GM12878 (cell line): ENCODE measurements around the gene LUZP2. TPM values are rescaled to one million over a fixed set of nuclear protein-coding genes. Genes with fewer than 3 reads are reported as not detected.

ENCODE experiments used
- ATAC-seq: fragments of 200-7000 bp; cut with Tn5 transposase; 3 replicates; pipeline ENCODE4 v1.9.1; 2020; ENCODE audit warnings: mild to moderate bottlenecking, moderate library complexity
- BruUV-seq: library from RNA; stranded (reverse); fragments of 400-500 nt; replicated peaks from 2 replicates; lab custom pipeline; 2021; lab: Mats Ljungman, UMichigan
- CTCF ChIA-PET: fragments of 300-600 bp; sonication (Branson Sonifier 250); formaldehyde crosslinking; extraction: SDS; loops from one replicate; lab custom pipeline; 2021; ENCODE audit warnings: inconsistent platforms; lab: Yijun Ruan, JAX
- POLR2A ChIA-PET: fragments of 350-600 bp; formaldehyde crosslinking; extraction: SDS; loops from one replicate; lab custom pipeline; 2021; ENCODE audit warnings: inconsistent platforms; lab: Charles Lee
- RAD21 ChIA-PET: fragments of 300-600 bp; sonication (Branson Sonifier 250); formaldehyde crosslinking; loops from one replicate; lab custom pipeline; 2023; ENCODE audit warnings: antibody characterized with exemption; ENCODE audit not compliant: unreplicated experiment; lab: Charles Lee
- SMC1A ChIA-PET: fragments of 300-600 bp; sonication (Branson Sonifier 250); formaldehyde crosslinking; loops from one replicate; lab custom pipeline; 2023; ENCODE audit not compliant: unreplicated experiment, uncharacterized antibody; lab: Charles Lee
- DNase-seq: peaks from one replicate; pipeline ENCODE4 v3.0.0-alpha.2; 2011; ENCODE audit warnings: low read depth, low spot score
- FAIRE-seq: peaks from 3 replicates; lab custom pipeline; 2011; peaks lifted over from hg19 to GRCh38; lab: Jason Lieb, UNC
- H2AFZ ChIP-seq: 2 replicates; pipeline ENCODE4 v1.6.0; 2011; ENCODE audit warnings: low read depth, low read length, control low read depth; ENCODE audit not compliant: control insufficient read depth
- H3K27ac ChIP-seq: 2 replicates; pipeline ENCODE4 v1.5.1; 2011; ENCODE audit warnings: control low read depth; ENCODE audit not compliant: control insufficient read depth, insufficient read depth
- H3K27me3 ChIP-seq, 2 experiments: replicated peaks in 1 of 2; 2 replicates each; pipeline versions ENCODE4 v1.6.0 to v1.6.1; 2011; ENCODE audit warnings: low read length in 1 of 2; ENCODE audit not compliant: control insufficient read depth in 2 of 2, insufficient read depth in 2 of 2
- H3K36me3 ChIP-seq, 2 experiments: 2 replicates each; pipeline ENCODE4 v1.5.1; 2011; ENCODE audit warnings: low read length in 1 of 2; ENCODE audit not compliant: control insufficient read depth in 2 of 2, insufficient read depth in 2 of 2
- H3K4me1 ChIP-seq: 2 replicates; pipeline ENCODE4 v1.6.1; 2011; ENCODE audit warnings: mild to moderate bottlenecking, low read length, moderate library complexity, mixed read lengths; ENCODE audit not compliant: control insufficient read depth, insufficient read depth
- H3K4me2 ChIP-seq: 2 replicates; pipeline ENCODE4 v1.6.0; 2011; ENCODE audit warnings: control low read depth; ENCODE audit not compliant: control insufficient read depth, insufficient read depth
- H3K4me3 ChIP-seq: fragments of 200-600 bp; sonication (generic); 2 replicates; pipeline ENCODE4 v1.5.1; 2016
- H3K79me2 ChIP-seq: 2 replicates; pipeline ENCODE4 v1.6.0; 2011; ENCODE audit warnings: low read length; ENCODE audit not compliant: control insufficient read depth, insufficient read depth
- H3K9ac ChIP-seq: 2 replicates; pipeline ENCODE4 v1.8.0; 2011; ENCODE audit warnings: low read length, control low read depth, mixed read lengths; ENCODE audit not compliant: control insufficient read depth, insufficient read depth
- H3K9me3 ChIP-seq: replicated peaks from 3 replicates; pipeline ENCODE4 v1.5.1; 2011; ENCODE audit warnings: mild to moderate bottlenecking, low read length; ENCODE audit not compliant: control insufficient read depth, insufficient read depth
- H4K20me1 ChIP-seq: 2 replicates; pipeline ENCODE4 v1.6.0; 2011; ENCODE audit not compliant: control insufficient read depth, insufficient read depth
- BACH1 ChIP-seq: fragments of 450-650 bp; IDR thresholded peaks from 2 replicates; pipeline ENCODE4 v1.6.1; 2017; ENCODE audit warnings: mild to moderate bottlenecking, borderline replicate concordance
- BMI1 ChIP-seq: fragments of 450-650 bp; IDR thresholded peaks from 2 replicates; pipeline ENCODE4 v1.6.1; 2016; ENCODE audit warnings: mild to moderate bottlenecking, moderate library complexity, borderline replicate concordance
- BRCA1 ChIP-seq: IDR thresholded peaks from 2 replicates; pipeline ENCODE4 v1.6.1; 2011; ENCODE audit warnings: low read depth, low read length, improper control_type of control experiment
- CBFB ChIP-seq: IDR thresholded peaks from 2 replicates; pipeline ENCODE4 v1.6.1; 2016; ENCODE audit warnings: antibody characterized with exemption, low read depth
- CBX5 ChIP-seq: sonication (generic); IDR thresholded peaks from 2 replicates; pipeline ENCODE4 v1.6.1; 2016; ENCODE audit warnings: low read depth, moderate library complexity, mild to moderate bottlenecking, inconsistent platforms
- JUNB ChIP-seq: IDR thresholded peaks from 2 replicates; pipeline ENCODE4 v1.6.1; 2016; ENCODE audit warnings: antibody characterized with exemption, mild to moderate bottlenecking
- KAT2A ChIP-seq: conservative IDR thresholded peaks from 2 replicates; pipeline ENCODE4 v1.6.1; 2011; ENCODE audit warnings: low read depth, low read length; ENCODE audit not compliant: control insufficient read depth
- NFIC ChIP-seq: IDR thresholded peaks from 2 replicates; pipeline ENCODE4 v1.6.1; 2012; ENCODE audit warnings: low read depth, mild to moderate bottlenecking, inconsistent platforms, low read length, moderate library complexity
- NR2C1 ChIP-seq: fragments of 450-650 bp; IDR thresholded peaks from 2 replicates; pipeline ENCODE4 v1.6.1; 2017; ENCODE audit warnings: antibody characterized with exemption, mild to moderate bottlenecking, moderate library complexity
- PAX5 ChIP-seq: IDR thresholded peaks from 2 replicates; pipeline ENCODE4 v1.6.1; 2011; ENCODE audit warnings: low read depth, low read length, borderline replicate concordance
- PAX8 ChIP-seq: fragments of 450-650 bp; IDR thresholded peaks from 2 replicates; pipeline ENCODE4 v1.6.1; 2017; ENCODE audit warnings: mild to moderate bottlenecking, moderate library complexity
- POLR2A ChIP-seq: IDR thresholded peaks from 2 replicates; pipeline ENCODE4 v1.6.1; 2011; ENCODE audit warnings: low read depth, mild to moderate bottlenecking, low read length
- RUNX3 ChIP-seq: IDR thresholded peaks from 2 replicates; pipeline ENCODE4 v1.6.1; 2012; ENCODE audit warnings: low read length, inconsistent platforms
- SIN3A ChIP-seq: IDR thresholded peaks from 2 replicates; pipeline ENCODE4 v1.6.1; 2012; ENCODE audit warnings: low read depth, low read length, improper control_type of control experiment
- SRF ChIP-seq, 2 experiments: IDR thresholded peaks; 2 replicates each; pipeline ENCODE4 v1.6.1; 2011; ENCODE audit warnings: low read depth in 2 of 2, low read length in 2 of 2, mild to moderate bottlenecking in 1 of 2, moderate library complexity in 1 of 2
- YBX1 ChIP-seq: fragments of 450-650 bp; IDR thresholded peaks from 2 replicates; pipeline ENCODE4 v1.6.1; 2016; ENCODE audit warnings: antibody characterized with exemption
- ZZZ3 ChIP-seq: IDR thresholded peaks from 2 replicates; pipeline ENCODE4 v1.6.1; 2011; ENCODE audit warnings: low read depth; ENCODE audit not compliant: control insufficient read depth, insufficient read length
- WGBS: methylation state at CpG from one replicate; pipeline ENCODE4 v1.1.6; 2016; ENCODE audit warnings: low lambda C conversion rate; ENCODE audit not compliant: insufficient replicate concordance, insufficient coverage; ENCODE audit errors: missing lambda C conversion rate; 5-methylcytosine and 5-hydroxymethylcytosine counted together
- in situ Hi-C: fragments of 300-500 bp; cut with MboI; formaldehyde crosslinking; loops from 9 replicates; pipeline ENCODE4 v1.14.3; 2018; ENCODE audit warnings: mixed read lengths
- intact Hi-C: fragments of 100-400 bp; cut with micrococcal nuclease; formaldehyde crosslinking; loops from one replicate; pipeline ENCODE4 v1.14.2; 2022; ENCODE audit not compliant: unreplicated experiment
- polyA plus RNA-seq, 11 experiments: library from polyadenylated mRNA; depleted of rRNA in 4 of 11; unstranded in 6 of 11; stranded (reverse) in 5 of 11; fragments of >200 nt; fragmentation: Nextera tagmentation in 4 of 11; fragmentation: Illumina TruSeq in 1 of 11; extraction: Ambion mirVana in 4 of 11; extraction: Trizol in 1 of 11; gene quantifications; 1 replicate in 1 of 11; 2 replicates in 10 of 11; pipeline versions ENCODE4 v1.2.1 to v1.2.3, GENCODE V29; 2011 to 2016; ENCODE audit warnings: inconsistent platforms in 2 of 11, missing spikeins in 2 of 11, low read depth in 1 of 11
- total RNA-seq, 4 experiments: library from RNA; depleted of rRNA in 3 of 4; stranded (reverse); fragments of >200 nt in 3 of 4; fragmentation: Illumina TruSeq in 1 of 4; extraction: Trizol in 1 of 4; gene quantifications; 2 replicates each; pipeline versions ENCODE4 v1.2.1 to v1.2.3, GENCODE V29; 2013 to 2021

The LUZP2 gene
- total and polyA plus RNA-seq, 10 of the 15 experiments (the other 5 are each of a cell fraction or from before 2014, with no cell fraction given) = not detected

DNA sequence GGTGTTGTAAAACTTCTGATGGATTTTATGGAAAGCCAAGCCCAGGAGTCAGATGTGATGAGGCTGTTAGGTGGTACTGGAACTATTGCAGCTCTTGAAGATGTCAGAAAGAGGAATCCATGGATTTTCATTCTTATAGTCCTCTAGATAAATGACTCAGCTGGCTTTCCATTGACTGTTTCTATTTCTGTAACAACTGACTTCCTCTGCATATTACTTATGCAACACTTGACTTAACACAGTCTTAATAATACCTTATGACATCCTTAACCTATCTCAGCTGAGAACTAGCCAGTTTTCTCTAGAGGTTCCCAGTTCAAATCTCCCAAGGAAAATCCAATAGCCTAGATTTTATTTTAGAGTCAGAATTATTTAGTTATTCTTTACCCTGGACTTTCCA, 263.8 kb downstream of the LUZP2 start:
- Histone ChIP-seq H3K27me3 (no peaks in the 10 kb centered on the region), H3K36me3 (no peaks in the 10 kb centered on the region), H3K4me3 (no peak overlapping the region), H3K79me2 (no peaks in the 10 kb centered on the region), H3K9ac (no peak overlapping the region), H4K20me1 (no peaks in the 10 kb centered on the region), H3K9me3 (no peaks in the 10 kb centered on the region), H3K4me2 (no peak overlapping the region), H3K4me1 (no peaks in the 10 kb centered on the region), H3K27ac (no peak overlapping the region), H2AFZ (no peak overlapping the region)
- no peak for ATAC-seq
- POLR2A ChIA-PET = no interaction called here
- no peak for FAIRE-seq
- DNase-seq = no peak
- no TSS peak for BruUV-seq
- CTCF ChIA-PET = no interaction called here
- RAD21 ChIA-PET = no interaction called here
- SMC1A ChIA-PET = no interaction called here
- TF ChIP-seq ZZZ3 (no peak), SIN3A (no peak), NFIC (no peak), JUNB (no peak), CBX5 (no peak), RUNX3 (no peak)
- in situ Hi-C loops (no loop called here), intact Hi-C loops (no loop called here)

DNA sequence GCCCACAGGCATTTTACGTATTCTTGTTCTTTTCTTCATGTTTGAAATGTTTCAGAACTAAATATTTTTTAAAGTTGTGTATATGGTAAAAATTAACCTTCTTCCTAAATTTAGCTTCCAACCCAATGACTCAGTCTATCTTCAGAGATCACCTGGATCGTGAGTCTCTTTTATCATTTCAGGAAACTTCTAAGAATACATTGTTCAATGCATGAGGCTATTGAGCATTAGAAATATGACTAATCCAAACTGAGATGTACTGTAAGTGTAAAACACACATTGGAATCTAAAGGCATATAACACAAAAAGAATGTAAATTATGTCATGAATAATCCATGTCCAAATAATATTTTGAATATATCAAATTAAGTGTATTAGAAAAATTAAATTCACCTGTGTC, 265.2 kb downstream of the LUZP2 start:
- Histone ChIP-seq H3K4me2 (no peak overlapping the region), H3K4me1 (no peaks in the 10 kb centered on the region), H3K79me2 (no peaks in the 10 kb centered on the region), H3K27me3 (no peaks in the 10 kb centered on the region), H3K27ac (no peak overlapping the region), H3K9ac (no peak overlapping the region), H3K4me3 (no peak overlapping the region), H4K20me1 (no peaks in the 10 kb centered on the region), H3K36me3 (no peaks in the 10 kb centered on the region), H2AFZ (no peak overlapping the region), H3K9me3 (no peaks in the 10 kb centered on the region)
- DNase-seq = no peak
- 15% methylated on average over 2 of the region's 2 CpGs for WGBS
- TF ChIP-seq PAX8 (no peak), BACH1 (no peak), BRCA1 (no peak), NR2C1 (no peak), POLR2A (no peak), SRF (IDR thresholded peaks at IDR 0.05; ENCODE audit: low read depth in 2 of 2, low read length in 2 of 2) (no peak), PAX5 (no peak), YBX1 (no peak), KAT2A (no peak), CBFB (no peak), BMI1 (no peak)
- in situ Hi-C loops = no loop called here
- RAD21 ChIA-PET = no interaction called here
- SMC1A ChIA-PET = no interaction called here
- no peak for ATAC-seq
- intact Hi-C loops = no loop called here
- POLR2A ChIA-PET = no interaction called here
- CTCF ChIA-PET = no interaction called here
- no peak for FAIRE-seq
- BruUV-seq = no TSS peak
